IMR-90 (cell line): ENCODE measurements around the gene IL2RA.

Experiments used
- CEBPB ChIP-seq: IDR thresholded peaks from 2 replicates; pipeline ENCODE4 v1.6.1; 2012; ENCODE audit warnings: low read depth, low read length, improper control_type of control experiment
- CTCF ChIP-seq: conservative IDR thresholded peaks from 2 replicates; pipeline ENCODE4 v1.5.1; 2012; ENCODE audit warnings: mild to moderate bottlenecking, low read depth, low read length, improper control_type of control experiment
- FOS ChIP-seq: fragments of 150-350 bp; IDR thresholded peaks from 2 replicates; pipeline ENCODE4 v1.6.1; 2016; ENCODE audit warnings: low read depth, low read length
- MAZ ChIP-seq: IDR thresholded peaks from 2 replicates; pipeline ENCODE4 v1.6.1; 2012; ENCODE audit warnings: low read depth, mild to moderate bottlenecking, low read length, improper control_type of control experiment, moderate library complexity, borderline replicate concordance
- MXI1 ChIP-seq: IDR thresholded peaks from 2 replicates; pipeline ENCODE4 v1.6.1; 2012; ENCODE audit warnings: low read depth, mild to moderate bottlenecking, low read length, moderate library complexity, borderline replicate concordance
- POLR2A ChIP-seq: IDR thresholded peaks from 2 replicates; pipeline ENCODE4 v1.6.1; 2012; ENCODE audit warnings: mild to moderate bottlenecking, low read depth, low read length
- RAD21 ChIP-seq: IDR thresholded peaks from 2 replicates; pipeline ENCODE4 v1.6.1; 2012; ENCODE audit warnings: low read length, improper control_type of control experiment
- RFX5 ChIP-seq: IDR thresholded peaks from 2 replicates; pipeline ENCODE4 v1.8.0; 2012; ENCODE audit warnings: low read depth, mild to moderate bottlenecking, low read length, moderate library complexity
- SMC3 ChIP-seq: fragments of 150-350 bp; IDR thresholded peaks from 2 replicates; pipeline ENCODE4 v1.6.1; 2016; ENCODE audit warnings: low read depth, mild to moderate bottlenecking, antibody characterized with exemption, low read length, moderate library complexity
- USF2 ChIP-seq: fragments of 150-350 bp; IDR thresholded peaks from 2 replicates; pipeline ENCODE4 v1.6.1; 2017; ENCODE audit warnings: mild to moderate bottlenecking, antibody characterized with exemption, low read length, low read depth
- TF ChIP-seq, protein P1 (sequence below): fragments of 150-350 bp; IDR thresholded peaks from 2 replicates; pipeline ENCODE4 v1.6.1; 2016; ENCODE audit warnings: low read depth, mild to moderate bottlenecking, low read length, moderate library complexity, borderline replicate concordance

DNA sequence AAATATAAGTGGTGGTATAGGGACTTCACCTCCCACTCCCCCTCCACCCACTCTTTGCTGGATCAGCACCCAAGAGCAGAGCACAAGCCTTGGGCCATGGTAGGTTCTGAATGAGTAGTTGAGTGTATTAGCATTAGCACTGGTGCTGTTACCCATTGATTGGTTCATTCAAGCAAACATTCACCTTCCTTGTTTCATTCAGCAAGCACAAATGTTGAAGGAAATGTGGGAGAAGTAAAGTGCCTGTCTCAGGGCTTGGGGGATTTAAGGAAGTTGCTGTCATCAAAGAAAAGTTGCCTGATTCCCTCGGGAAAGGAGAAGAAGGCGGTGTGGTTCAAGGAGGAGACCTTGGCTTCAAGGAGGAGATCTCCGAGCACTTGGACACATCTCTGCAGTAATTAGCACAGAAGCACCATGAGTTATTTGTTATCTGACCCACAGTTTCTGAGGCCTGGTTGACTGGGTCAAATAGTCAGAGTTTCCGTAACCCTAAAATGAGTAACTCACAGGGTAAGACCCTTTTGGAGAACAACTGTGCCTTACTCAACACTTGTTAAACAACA, 17.3 kb downstream of the IL2RA start:
- TF ChIP-seq MXI1 (no peak), CTCF (no peak), SMC3 (no peak), RAD21 (no peak), USF2 (no peak), POLR2A (no peak), CEBPB (no peak), MAZ (no peak), FOS (no peak), RFX5 (no peak)
- TF ChIP-seq, protein P1, sequence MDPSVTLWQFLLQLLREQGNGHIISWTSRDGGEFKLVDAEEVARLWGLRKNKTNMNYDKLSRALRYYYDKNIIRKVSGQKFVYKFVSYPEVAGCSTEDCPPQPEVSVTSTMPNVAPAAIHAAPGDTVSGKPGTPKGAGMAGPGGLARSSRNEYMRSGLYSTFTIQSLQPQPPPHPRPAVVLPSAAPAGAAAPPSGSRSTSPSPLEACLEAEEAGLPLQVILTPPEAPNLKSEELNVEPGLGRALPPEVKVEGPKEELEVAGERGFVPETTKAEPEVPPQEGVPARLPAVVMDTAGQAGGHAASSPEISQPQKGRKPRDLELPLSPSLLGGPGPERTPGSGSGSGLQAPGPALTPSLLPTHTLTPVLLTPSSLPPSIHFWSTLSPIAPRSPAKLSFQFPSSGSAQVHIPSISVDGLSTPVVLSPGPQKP: no peak
